PC-9 (cell line): ENCODE measurements around the gene CLDN14.

Experiments
- EZH2 ChIP-seq: fragments of 200-600 bp; sonication (generic); IDR thresholded peaks from 2 replicates; pipeline ENCODE4 v1.8.0; 2017; ENCODE audit warnings: antibody characterized with exemption, low read depth
- TF ChIP-seq, protein P1 (sequence below): fragments of 200-600 bp; sonication (generic); conservative IDR thresholded peaks from 2 replicates; pipeline ENCODE4 v1.6.1; 2017; ENCODE audit warnings: mixed run types, antibody characterized with exemption, mild to moderate bottlenecking, moderate library complexity

- TF ChIP-seq, protein P1, sequence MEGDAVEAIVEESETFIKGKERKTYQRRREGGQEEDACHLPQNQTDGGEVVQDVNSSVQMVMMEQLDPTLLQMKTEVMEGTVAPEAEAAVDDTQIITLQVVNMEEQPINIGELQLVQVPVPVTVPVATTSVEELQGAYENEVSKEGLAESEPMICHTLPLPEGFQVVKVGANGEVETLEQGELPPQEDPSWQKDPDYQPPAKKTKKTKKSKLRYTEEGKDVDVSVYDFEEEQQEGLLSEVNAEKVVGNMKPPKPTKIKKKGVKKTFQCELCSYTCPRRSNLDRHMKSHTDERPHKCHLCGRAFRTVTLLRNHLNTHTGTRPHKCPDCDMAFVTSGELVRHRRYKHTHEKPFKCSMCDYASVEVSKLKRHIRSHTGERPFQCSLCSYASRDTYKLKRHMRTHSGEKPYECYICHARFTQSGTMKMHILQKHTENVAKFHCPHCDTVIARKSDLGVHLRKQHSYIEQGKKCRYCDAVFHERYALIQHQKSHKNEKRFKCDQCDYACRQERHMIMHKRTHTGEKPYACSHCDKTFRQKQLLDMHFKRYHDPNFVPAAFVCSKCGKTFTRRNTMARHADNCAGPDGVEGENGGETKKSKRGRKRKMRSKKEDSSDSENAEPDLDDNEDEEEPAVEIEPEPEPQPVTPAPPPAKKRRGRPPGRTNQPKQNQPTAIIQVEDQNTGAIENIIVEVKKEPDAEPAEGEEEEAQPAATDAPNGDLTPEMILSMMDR, result no peak
- no peak for TF ChIP-seq EZH2
Measured at GRCh38 chr21:36485476-36485875, 5.6 kb upstream of the CLDN14 start.
